HepG2 (cell line): ENCODE results near the gene RNF135.
"Not testable (repeated sequence)": the region's sequence is repeated elsewhere in the genome, so short reads cannot be mapped to it uniquely, and the experiment has no call there.

Experiments used
- BRF2 ChIP-seq: sonication (generic); formaldehyde crosslinking; IDR thresholded peaks from 2 replicates; pipeline ENCODE4 v1.8.1; 2022; ENCODE audit warnings: mild to moderate bottlenecking, missing genetic modification reagents
- ELF4 ChIP-seq: sonication (generic); formaldehyde crosslinking; IDR thresholded peaks from 2 replicates; pipeline ENCODE4 v1.5.0; 2020; ENCODE audit warnings: missing genetic modification reagents, mild to moderate bottlenecking, moderate library complexity, borderline replicate concordance
- TAF1 ChIP-seq: sonication (generic); formaldehyde crosslinking; IDR thresholded peaks from 2 replicates; pipeline ENCODE4 v1.4.0; 2020; ENCODE audit warnings: missing genetic modification reagents
- TEAD2 ChIP-seq: sonication (generic); formaldehyde crosslinking; IDR thresholded peaks from 2 replicates; pipeline ENCODE4 v1.9.0; 2021; ENCODE audit warnings: missing genetic modification reagents
- ZNF224 ChIP-seq: sonication (generic); formaldehyde crosslinking; IDR thresholded peaks from 2 replicates; pipeline ENCODE4 v1.5.0; 2020; ENCODE audit warnings: mild to moderate bottlenecking, missing genetic modification reagents

GRCh38 chr17:30979919-30980318, 9.1 kb downstream of the RNF135 start:
- not testable (repeated sequence) for TF ChIP-seq ZNF224 (CRISPR knock-in tag); ELF4 (CRISPR knock-in tag); TEAD2; TAF1 (CRISPR knock-in tag); BRF2 (CRISPR knock-in tag)
